Fibroblast of pulmonary artery (primary cell): ENCODE measurements around the gene CSNK1D.
"Not testable (repeated sequence)": the region's sequence is repeated elsewhere in the genome, so short reads cannot be mapped to it uniquely, and the experiment has no call there.

ENCODE experiments used
- DNase-seq: peaks from one replicate; pipeline ENCODE4 v3.0.0-alpha.2; 2010; ENCODE audit warnings: low read depth
- H3K4me3 ChIP-seq: replicated peaks from 2 replicates; pipeline ENCODE4 v1.5.1; 2011; ENCODE audit warnings: low read depth, mild to moderate bottlenecking, control low read depth, low read length, moderate library complexity
- TF ChIP-seq, protein P1 (sequence below): IDR thresholded peaks from 2 replicates; pipeline ENCODE4 v1.5.1; 2011; ENCODE audit warnings: mild to moderate bottlenecking, control low read depth, low read length, inconsistent platforms; ENCODE audit errors: missing control alignments

Gene CSNK1D

DNA sequence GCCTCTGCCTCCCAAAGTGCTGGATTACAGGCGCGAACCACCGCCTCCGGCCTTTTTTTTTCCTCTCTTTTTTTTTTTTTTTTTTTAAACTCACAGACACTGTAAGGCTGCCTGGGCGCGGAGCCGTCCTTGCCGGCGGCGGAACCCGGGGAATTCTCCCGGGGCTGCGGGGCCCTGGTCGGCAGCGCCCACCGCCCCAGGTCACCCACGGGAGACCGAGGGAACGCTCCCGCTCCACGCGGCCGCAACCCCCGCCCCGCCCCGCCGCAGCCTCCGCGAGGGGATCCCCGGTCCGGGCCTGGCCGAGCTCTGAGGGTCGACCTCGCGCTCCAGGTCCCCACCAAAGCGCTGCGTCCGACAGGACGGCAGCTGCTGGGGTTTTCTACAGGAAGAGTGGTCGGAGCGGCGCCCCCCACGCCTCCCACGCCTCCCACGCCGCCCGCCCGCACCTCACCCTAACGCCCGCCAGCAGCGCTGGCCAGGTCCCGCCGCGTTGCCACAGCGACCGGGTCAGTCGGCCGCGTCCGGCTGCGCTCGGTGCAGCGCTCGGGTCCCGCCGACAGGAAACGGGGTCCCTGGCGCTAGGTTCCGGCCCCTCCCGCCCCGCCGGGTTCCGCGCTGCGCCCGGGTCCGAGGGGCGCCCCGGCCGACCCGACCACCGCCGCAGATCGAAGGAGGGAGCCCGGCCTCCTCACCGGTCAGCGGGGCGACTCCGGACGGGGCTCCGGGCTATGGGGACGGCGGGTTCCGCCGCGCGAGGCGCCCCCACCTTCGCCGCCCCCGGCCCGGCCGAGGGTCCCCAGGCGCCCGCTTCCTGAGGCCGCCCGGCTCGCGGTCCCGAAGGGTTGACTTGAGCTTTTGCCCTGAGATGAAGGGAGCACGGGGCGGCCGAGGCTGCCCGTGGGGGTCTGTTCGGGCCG is 60.9 kb downstream of the CSNK1D start, which contains the start of gene CCDC57:
Gene CCDC57 (minus strand): TSS at position 512 of the 920 bp plus-strand sequence. CDS start 10,898 bp downstream, outside the sequence.
- TF ChIP-seq, protein P1, sequence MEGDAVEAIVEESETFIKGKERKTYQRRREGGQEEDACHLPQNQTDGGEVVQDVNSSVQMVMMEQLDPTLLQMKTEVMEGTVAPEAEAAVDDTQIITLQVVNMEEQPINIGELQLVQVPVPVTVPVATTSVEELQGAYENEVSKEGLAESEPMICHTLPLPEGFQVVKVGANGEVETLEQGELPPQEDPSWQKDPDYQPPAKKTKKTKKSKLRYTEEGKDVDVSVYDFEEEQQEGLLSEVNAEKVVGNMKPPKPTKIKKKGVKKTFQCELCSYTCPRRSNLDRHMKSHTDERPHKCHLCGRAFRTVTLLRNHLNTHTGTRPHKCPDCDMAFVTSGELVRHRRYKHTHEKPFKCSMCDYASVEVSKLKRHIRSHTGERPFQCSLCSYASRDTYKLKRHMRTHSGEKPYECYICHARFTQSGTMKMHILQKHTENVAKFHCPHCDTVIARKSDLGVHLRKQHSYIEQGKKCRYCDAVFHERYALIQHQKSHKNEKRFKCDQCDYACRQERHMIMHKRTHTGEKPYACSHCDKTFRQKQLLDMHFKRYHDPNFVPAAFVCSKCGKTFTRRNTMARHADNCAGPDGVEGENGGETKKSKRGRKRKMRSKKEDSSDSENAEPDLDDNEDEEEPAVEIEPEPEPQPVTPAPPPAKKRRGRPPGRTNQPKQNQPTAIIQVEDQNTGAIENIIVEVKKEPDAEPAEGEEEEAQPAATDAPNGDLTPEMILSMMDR = no peak
- DNase-seq = peak; percentile 82
- peak within 1 kb of the TSS; percentile 64 for H3K4me3 ChIP-seq

DNA sequence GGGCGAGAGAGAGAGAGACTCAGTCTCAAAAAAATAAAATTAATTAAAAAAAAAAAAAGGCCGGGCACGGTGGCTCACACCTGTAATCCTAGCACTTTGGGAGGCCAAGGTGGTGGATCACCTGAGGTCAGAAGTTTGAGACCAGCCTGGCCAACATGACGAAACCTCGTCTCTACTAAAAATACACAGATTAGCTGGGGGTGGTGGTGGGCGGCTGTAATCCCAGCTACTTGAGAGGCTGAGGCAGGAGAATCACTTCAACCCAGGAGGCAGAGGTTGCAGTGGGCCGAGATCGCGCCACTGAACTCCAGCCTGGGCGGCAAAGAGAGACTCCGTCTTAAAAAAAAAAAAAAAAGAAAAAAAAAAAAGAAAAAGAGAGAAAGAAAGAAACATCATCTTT is 62.8 kb downstream of the CSNK1D start:
- H3K4me3 ChIP-seq, DNase-seq: not testable (repeated sequence)

- DNase-seq = peak; percentile 89
- no peak overlapping the region for H3K4me3 ChIP-seq
- TF ChIP-seq, protein P1 = peak; percentile 93
Measured at GRCh38 chr17:82205720-82206508, 67.6 kb downstream of the CSNK1D start.

DNA sequence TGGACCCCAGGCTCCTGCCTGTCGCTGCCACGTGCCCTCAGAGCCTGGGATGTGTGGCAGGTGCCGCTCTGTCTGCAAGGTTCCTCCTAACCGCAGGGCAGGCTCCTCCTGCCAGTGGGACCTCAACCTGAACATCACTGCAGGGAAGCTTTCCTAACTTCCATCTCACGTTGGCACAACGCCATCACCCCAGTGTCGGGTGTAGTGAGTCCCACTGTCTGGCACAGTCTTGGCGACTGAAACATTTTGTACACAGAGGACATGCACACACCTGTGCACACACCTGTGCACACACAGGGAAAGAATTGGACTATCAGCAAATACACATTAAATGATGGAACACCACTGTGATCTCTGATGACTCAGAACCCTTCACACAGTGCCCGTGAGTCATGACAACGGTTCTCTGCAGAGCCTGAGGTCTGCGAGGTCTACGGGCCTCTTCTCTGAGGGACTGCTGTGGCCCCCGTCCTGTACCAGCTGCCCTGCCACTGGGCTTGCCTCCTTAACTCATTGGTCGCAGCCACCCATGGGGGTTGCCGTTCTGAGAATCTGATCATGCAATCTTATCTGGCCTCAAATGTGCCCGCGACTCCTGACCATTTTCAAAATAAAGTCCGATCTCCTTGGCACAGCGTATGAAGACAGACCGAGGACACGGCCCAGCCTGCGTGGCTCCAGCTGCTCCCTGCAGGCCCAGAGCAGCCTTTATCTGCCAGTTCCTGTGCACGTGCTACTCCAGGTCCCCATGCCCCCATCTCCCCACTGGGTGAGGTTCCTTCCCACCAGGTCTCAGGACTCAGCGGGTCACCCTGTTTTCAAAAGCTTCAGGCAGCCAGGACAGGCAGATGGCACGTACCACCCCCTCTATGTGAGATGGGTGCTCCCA is 68.4 kb downstream of the CSNK1D start:
- no peak overlapping the region for H3K4me3 ChIP-seq
- DNase-seq = peak; percentile 70
- TF ChIP-seq, protein P1 = no peak

DNA sequence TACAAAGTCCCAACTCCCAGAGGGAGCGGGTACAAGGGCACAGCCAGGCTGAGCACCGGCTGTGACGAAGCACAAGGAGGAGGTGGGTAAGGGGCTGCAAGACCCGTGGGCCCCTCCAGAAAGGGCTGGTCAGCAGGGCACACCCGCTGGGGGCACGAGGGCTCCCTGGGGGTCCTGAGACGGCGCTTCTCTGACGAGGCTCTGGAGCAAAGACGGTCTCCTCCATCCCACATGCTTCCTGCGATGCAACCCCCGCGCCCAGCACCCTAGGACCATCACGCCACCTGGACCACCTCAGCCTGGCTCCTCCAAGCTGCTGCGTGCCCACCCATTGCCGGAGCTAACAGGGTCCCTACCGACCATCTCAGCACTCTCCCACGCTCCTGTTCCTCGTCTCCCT is 69.6 kb downstream of the CSNK1D start:
- DNase-seq = no peak
- no peak overlapping the region for H3K4me3 ChIP-seq
- TF ChIP-seq, protein P1 = no peak

DNA sequence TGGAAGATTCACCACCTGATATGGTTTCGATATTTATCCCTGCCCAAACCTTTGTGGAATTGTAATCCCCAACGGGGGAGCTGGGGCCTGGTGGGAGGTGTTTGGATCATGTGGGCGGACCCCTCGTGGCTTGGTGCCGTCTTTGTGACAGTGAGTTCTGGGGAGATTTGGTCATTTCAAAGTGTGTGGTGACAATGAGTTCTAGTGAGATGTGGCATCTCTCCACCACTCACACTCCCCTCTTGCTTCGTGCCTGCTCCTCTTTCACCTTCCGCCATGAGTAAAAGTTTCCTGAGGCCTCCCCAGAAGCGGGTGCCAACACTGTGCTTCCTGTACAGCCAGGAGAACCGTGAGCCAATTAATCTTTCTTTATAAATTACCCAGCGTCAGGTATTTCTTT is 70.5 kb downstream of the CSNK1D start:
- no peak for DNase-seq
- TF ChIP-seq, protein P1 = no peak
- H3K4me3 ChIP-seq = no peak overlapping the region
